Esophagus mucosa (tissue), 1 donor: ENCODE results near the gene ZNF618. TPM values are rescaled to one million over a fixed set of nuclear protein-coding genes. Genes with fewer than 3 reads are reported as not detected.

Experiments used
- ATAC-seq: fragments of 200-7000 bp; cut with Tn5 transposase; one replicate; pipeline ENCODE4 v1.9.1; 2020
- total RNA-seq: library from RNA; stranded (reverse); gene quantifications from one replicate; pipeline ENCODE4 v1.2.4, GENCODE V29; 2023
- donor health status: DM: yes; HTN: yes; CAD: no.

ZNF618 gene
- total RNA-seq, 1 donor from 2014 or later, result 2.0 TPM

DNA sequence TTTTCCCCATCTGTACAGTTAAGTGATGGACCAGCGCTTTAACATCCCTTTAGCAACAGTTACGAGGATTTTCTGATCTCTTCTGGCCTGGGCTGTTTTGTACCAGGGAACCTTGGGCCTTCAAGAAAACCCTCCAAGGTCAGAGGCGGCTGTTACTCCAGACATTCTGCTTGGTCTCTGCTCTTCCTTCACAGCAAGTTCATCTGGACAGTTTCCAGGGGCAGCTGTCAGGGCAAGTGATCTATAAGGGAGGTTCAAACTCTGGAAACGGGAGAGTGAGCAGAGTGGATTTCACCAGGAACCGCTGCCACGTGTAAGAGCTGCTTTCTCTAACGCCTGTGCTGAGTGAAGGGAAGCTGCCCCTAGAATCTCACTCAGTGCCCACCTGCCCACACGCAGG lies 36.7 kb downstream of the ZNF618 start:
- ATAC-seq, result no peak

DNA sequence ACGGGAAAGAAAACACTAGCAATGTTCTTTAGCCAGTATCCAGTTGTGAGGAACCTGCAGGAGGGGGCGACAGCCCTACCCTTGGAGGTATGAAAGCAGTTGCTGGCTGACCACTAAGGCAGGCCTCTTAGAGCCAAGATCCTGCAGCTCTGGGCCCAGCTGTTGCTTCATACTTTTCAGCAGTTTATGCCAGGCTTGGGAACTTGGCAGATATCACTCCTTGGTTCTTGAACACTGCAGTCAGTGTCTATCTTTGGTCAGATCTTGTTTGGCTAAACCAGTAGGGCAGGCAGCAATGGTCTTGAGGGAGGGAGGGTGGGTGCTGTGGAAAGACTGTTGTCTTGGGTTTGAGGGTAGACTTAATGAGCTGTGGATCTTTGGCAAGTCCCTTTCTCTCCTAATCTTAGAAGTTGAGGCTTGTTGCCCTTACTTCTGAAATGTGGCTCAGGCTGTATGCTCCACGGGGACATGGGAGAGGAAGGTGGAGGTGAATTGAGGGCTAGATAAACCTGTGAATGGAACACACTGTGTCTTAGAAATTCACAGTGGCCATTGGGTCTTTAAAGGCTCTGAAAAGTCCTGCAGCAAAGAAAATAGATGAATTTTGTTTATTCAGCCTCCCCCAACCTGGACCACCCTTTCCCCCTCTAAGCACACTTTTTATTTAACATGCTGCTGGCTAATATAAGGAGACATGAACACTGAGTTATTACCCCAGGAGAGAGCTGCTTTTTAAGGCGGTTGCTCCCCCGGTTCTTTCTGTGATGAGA lies 37.5 kb downstream of the ZNF618 start:
- no peak for ATAC-seq

DNA sequence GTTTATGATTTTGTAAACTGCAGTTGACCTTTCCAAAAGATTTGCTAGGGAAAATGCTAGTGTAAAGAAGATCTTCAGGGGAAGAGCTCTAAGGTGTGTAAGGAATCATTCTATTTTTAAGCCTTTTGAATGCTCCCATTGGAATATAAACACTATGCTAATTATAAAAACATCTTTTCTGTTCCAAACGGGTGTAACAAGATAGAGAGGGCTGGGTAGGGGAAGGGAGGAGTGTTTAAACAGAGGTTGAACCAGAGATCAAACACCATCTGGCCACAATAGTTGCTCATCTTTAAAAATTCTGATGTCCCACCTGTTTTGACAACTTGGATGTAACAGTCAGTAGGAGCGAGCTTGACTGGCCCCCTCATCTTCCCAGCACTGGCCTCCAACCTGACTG lies 38.4 kb downstream of the ZNF618 start:
- ATAC-seq, result no peak

DNA sequence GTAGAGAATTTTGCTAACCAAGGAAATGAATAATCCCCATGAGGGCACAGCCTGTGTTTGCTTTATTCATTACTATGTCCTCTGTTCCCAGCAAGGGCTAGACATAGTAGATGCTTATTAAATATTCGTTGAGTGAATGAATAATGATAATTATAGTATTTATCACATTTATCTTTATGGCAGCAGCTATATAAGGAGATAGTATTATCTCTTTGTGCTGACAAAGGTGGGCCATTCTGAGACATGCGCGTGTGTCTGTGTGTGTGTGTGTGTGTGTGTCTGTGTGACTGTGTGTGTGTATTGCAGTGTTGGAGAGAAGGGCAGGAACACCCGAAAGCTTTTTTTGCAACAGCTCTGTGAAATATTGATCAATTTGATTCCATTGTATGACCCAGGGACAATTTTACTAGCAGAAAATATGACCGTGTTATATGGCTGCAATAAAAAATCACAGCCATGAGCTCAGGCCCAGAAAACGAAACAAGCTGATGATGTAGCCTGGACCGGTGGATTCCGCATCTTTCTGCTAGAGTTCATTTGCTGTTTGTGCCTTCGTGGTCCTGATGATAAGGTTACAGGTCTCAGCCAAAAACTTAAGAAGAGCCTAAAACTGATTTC lies 39.8 kb downstream of the ZNF618 start:
- ATAC-seq, result no peak

DNA sequence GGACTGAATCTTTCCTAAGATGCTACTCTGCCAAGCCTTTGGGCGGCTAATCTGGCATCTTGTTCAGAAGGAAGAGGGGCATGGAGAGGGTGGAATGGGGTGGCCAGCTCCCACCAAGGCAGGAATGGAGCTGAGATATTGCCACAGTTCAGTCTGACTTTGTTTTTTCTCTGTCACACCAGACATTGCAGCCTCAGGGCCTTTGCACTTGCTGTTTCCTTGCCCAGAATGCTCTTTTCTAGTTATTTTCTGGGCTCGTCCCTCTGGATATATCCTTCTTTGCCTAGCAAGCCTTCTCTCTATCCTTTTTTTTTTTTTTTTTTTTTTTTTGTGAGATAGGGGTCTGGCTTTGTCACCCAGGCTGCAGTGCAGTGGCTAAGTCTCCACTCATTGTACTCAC lies 40.8 kb downstream of the ZNF618 start:
- ATAC-seq, result no peak

DNA sequence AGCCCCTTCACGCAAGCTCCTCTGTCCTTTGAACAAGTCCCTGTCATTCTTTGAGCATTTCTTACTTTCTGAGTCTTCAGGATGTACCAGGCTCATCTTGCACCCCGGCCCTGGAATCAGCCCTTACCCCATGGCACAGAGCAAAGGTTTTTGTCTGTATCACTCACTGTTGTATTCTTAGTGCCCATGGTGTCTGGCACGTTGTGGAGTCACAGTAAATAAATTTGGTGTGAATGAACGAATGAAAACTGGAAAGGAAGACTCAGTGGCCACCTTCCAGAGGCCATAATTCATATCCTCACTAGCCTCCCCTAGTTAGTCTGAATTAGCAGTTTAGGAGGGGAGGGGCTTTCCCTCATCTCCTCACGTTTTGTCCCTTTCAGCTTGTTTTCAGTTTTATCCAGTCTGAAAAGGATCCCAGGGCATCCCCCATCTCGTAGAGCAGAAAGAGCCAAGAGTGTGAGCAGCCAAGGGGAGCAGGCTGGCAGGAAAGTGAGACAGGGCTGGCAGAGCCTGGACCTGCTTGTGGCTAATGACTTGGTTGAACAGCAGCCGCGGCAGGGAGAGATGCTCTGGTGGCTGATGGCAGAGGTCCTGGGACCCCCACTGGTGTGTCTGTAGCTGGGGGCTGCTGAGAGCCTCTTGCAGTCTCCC lies 42.7 kb downstream of the ZNF618 start:
- no peak for ATAC-seq

DNA sequence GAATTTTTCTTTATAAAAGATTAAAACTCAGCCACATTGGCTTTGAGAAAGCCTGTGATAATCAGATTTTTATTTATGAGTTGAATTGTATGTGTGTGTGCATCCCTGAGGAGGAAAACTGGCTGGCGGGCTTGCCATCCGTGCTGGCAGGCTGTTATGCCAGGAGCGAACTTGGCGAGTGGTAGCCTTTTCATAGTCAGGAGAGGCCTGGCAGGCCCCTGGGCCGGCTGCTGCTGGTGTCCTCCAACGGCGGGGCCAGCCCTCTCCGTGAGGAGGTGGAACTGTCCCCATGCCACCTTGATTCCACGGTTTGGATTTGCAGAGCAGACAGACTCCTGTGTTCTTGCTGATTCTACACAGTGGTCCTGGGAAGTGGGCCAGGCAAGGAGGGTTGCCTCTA lies 43.3 kb downstream of the ZNF618 start:
- ATAC-seq, result no peak

DNA sequence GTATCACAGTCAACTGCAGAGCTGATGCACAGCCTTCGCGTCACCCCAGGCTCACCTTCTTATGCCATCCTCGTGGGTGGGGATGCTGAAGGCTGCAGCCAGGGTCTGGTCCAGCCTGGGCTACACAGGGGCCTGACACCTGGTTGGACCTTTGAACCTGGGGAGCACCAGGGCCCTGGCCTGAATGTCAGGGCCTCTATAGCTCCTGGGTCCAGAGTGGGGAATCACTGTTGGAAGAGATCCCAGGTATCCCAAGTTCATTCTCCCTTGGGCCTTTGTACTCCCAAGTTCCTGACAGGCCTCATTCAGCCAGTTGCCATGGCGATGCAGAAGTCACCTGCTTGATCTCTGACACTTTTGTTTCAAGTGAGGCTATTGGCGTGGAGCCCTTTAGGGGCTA lies 43.8 kb downstream of the ZNF618 start:
- no peak for ATAC-seq

DNA sequence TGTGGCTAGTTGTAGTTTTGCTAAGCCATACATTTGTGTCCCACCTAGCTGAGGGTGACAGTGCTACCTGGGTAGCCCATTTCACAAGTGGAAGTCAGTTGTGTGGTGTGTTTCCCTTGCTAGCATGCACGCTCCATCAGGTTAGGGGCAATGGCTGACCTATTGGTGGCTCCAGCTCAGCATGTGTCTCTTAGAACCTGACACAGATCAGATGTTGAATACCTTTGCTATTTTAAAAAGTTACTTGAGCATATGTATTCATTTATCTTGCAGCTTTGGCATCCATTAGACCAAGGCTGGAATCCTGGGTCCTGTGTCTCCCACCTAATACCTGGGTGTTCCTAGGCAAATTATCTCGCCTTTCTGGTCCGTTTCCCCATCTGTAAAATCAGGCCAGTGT lies 44.8 kb downstream of the ZNF618 start:
- ATAC-seq, result no peak

DNA sequence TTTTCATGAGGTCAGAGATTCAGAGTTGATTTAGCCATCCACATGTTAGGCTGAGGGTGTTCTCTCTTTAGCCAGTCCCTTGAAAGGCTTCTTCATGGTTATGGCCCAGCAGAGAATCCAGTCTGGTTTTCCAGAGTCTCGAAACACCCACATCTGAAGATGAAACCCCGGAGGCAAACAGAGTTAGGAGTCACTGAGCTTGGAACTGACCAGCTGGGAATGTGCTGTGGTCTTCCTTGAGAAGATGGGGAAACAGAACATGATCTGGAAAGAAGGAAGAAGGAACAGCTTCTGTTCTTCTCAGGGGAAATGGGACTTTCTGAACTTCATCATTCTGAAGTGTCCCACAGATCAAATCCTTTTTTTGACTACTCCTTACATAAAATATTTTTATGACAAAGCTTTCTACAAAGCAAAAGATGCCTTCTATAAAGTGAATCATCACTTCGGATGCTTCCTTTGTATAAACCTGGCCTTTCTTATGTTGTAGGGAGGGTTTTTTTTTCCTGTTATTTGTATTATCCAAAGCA lies 45.4 kb downstream of the ZNF618 start:
- no peak for ATAC-seq

DNA sequence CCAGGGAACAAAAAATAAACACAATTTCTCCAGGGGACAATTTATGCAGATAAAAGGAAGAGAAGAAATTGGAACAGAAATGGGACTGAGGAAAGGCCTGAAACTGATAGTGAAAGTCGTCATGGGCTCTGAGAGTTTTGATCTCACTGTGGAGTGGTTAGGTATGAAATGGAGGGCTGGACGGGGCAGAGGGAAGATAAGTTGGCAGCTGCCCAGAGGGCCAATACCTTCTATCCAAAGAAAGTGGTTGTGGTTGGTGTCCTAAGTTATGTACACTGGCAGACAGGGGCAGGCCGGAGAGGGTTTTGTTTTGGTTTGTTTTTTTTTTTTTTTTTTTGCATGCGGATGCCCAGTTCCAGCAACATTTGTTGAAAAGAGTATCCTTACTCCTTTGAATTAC lies 46.1 kb downstream of the ZNF618 start:
- no peak for ATAC-seq

DNA sequence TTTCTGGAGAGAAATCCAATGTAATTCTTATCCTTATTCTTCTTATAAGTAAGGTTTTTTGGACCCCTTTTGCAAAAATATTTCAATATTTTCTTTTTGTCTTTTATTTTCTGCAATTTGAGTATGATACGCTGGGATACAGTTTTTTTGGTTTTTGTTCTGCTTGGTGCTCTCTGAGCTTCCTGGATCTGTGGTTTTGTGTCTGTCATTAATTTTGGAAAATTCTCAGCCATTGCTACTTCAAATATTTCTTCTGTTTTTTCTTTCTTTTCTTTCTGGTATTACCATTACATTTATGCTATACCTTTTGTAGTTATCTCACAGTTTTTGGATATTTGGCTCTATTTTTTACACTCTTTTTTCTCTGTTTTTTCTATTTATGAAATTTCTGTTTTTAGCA lies 50.1 kb downstream of the ZNF618 start:
- no peak for ATAC-seq

DNA sequence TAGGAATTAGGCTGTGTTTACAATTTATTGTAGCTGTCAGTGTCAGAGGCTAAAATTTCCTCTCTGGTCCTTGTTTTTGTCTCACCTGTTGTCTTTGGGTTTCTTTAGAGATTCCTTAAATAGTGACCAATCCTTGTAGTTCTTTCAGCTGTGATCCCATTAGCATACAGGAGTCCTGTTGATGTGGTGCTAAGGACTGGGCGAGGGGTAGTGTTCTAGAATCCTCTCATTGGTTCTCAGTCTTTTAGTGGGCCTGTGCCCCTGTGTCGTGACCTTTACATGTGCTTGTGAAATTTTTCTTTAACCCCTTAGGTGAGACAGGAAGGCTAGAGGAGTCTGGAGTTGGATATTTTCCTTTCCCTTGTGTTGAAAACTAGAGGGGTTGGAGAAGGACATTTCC lies 51.2 kb downstream of the ZNF618 start:
- no peak for ATAC-seq

DNA sequence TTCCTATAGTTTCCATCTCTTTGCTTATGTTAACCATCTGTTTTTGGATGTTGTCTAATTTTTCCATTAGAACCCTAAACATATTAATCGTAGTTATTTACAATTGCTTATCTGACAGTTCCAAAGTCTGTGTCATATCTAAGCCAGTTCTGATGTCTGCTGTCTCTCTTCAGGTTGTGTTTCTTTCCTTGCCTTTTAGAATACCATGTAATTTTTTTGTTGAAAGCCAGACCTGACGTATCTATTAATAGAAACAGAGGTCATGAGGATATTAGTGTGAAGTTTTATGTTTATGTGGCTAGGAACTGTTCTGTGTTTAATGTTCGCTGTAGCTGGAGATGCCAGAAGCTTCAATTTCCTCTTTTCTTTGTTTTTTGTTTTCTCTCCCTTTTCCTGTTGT lies 52.2 kb downstream of the ZNF618 start:
- no peak for ATAC-seq

DNA sequence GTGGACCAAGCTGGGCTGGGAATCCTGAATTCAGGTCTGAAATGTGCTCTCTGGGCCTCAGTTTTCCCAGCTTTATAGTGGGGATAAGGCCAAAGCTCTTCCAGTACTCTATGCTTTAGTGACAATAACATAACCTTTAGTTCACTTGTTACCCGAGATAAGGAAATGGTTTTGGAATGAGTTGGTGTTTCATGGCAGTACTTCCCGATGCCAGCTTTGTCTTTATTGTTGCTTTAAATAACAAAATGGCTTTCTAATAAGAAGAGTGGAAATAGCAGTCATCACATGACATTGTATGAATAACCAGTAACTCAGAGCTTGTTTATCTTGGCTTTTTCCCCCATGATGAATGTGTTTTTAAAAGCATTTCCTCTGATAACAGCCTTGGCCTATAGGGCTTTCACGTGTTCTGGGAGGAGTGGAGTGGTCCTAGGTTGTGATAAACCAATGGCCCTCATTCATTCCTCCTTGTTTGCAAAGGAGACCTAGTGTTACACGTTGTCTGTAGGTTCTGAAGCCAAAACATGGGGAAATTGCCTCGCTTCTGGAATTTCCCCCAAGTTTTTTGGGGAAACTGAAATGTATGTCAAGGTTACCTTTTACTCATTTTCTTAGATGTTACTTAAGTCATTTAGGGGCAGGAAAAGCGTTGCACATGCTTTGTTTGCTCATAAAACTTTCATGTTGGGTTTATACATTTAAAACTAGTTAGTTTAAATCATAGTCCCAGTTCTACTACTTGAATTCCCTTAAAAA lies 53.7 kb downstream of the ZNF618 start:
- ATAC-seq, result peak; percentile 41

DNA sequence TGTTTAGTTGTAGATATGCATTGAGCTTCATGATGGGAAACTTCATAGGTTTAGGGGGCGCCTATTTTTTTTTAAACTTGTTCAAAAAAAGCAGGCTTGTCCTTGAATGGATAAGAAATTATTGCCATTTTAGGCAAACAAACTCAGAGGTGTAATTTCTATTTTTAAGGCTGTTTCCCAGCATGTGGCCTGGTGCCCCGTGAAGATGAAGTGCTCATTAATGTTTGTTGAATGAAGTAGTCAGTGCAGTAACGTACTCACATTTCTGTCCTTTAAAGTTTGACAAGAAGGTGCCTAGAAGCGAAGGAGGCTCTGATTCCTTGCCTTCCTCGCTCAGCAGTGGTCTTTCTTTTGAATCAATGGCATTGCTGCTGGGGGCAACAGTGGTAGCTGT lies 54.3 kb downstream of the ZNF618 start:
- ATAC-seq, result no peak

DNA sequence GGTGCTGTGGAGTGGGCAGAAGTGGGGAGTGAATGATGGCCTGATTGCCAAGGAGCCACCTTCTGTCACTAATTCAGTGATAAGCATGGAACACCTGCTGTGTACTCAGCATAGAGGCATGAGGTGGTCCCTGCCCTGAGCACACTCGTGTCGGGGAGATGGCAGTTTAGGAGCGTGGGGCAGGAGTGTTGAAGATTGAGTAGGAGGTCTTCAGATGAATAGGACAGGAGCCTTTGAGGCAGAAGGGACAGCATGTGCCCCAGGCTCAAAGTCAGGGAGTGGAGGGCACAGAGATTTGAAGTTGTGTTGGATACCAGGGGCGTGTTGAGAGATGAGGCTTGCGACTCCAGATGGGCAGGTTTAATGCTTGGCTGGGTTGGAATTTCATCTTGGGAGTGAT lies 55.0 kb downstream of the ZNF618 start:
- ATAC-seq, result no peak

DNA sequence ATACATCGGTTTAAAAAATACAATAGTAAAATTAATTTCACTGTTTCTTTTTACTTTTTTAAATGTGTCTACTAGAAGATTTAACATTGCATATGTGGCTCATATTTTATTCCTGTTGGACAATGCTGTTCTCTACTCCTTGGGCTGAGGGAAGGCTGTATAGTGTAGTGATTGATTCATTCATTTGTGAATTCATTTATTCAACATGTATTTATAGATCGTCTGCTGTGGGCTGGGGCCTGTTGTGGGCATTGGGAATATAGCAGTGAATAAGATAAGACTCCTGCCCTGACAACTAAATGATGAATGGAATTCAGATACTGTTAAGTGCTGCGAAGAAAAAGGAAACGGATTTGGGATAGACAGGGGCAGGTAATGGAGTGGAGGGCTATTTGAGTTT lies 55.7 kb downstream of the ZNF618 start:
- ATAC-seq, result no peak

DNA sequence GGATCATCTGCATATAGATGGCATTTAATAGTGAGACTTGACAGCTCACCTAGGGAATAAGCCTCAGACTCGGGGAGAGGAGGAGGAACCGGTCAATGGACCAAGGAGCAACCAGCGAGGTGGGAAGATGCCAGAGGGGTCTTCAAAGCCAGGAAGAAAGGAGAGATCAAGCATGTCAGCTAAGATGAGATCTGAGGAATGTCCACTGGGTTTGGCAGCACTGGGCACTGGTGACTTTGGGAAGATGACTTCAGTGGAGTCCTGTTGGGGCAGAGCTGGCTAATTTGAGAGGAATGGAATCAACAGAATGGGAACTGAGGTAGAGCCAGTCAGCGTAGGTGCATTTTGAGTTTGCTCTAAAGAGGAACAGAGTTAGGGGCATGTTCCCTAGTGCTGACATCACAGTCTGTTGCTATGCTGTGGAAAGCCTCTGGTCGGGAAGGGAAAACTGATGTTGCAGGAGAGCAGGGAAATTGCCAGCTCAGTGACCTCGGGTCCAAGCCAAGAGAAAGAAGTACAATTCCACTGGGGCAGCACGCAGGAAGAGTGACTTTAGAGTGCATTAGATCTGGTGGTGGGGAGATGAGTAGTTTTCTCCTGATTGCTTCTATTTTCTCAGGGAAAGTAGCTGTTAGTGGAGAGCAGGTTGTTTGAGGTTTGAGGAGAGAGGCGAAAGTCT lies 56.9 kb downstream of the ZNF618 start:
- no peak for ATAC-seq

DNA sequence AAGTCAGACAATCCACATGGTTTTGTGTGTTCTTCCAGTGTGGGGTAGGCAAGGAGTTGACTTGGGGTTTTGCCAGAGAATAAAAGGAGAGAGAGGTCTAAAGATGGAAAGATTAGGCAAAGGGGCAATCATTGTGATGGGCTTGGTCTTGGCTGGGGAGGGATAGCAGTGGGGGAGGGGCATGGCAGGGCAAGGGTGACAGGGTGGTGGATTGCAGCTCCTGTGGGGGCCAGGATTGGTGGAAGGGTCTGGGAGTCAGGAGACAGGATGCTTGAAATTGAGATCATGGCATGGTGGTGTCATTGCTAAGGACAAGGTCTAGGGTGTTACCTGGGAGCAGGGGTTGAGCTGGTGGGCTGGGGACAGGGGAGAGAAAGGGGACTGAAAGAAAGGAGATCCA lies 57.6 kb downstream of the ZNF618 start:
- no peak for ATAC-seq

DNA sequence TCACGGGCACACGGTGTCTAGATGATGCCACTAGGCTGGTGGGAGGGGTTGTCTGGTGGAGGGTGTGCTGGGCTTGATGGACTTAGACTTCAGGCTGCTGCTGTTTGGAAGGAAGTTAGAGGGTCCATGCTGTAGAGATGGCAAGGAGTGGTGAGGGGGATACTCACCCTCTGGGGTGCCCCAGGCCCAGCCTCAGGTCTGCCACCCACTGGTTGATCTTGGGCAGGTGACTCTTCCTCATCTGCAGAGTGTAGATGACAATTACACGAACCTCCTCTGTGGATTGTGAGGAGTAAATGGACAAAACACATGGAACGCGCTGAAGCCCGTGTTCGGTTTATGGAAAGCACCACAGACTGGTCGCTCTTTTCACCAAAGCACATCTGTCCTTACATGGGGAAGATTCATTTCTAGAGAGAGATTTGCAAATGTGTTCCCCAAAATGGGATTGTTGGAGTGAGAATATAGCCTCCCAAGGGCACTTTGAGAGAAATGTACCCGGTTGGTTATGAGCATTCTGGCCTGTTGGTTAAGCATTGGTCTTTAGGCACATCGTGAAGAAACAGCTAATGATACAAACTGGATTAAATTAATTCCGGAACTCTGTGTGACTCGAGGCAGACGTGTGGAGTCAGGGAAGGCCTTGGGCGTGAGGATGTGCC lies 58.2 kb downstream of the ZNF618 start:
- no peak for ATAC-seq
